Neural progenitor cell (in vitro differentiated cells): ENCODE data around the gene NRG3. TPM values are rescaled to one million over a fixed set of nuclear protein-coding genes. Genes with fewer than 3 reads are reported as not detected.

Experiments used
- DNase-seq: peaks from one replicate; pipeline ENCODE4 v3.0.0-alpha.2; 2016; ENCODE audit warnings: low spot score
- H2AFZ ChIP-seq: fragments of 200-600 bp; sonication (generic); replicated peaks from 2 replicates; pipeline ENCODE4 v1.6.1; 2016; ENCODE audit warnings: antibody characterized with exemption
- H3F3A ChIP-seq: fragments of 200-600 bp; sonication (generic); 2 replicates; pipeline ENCODE4 v1.6.1; 2016; ENCODE audit warnings: antibody characterized with exemption, low read depth
- H3K27ac ChIP-seq: fragments of 200-600 bp; sonication (generic); 2 replicates; pipeline ENCODE4 v1.5.1; 2016; ENCODE audit warnings: mild to moderate bottlenecking
- H3K27me3 ChIP-seq: fragments of 200-600 bp; sonication (generic); 2 replicates; pipeline ENCODE4 v1.6.1; 2016; ENCODE audit warnings: mild to moderate bottlenecking, moderate library complexity
- H3K36me3 ChIP-seq: fragments of 200-600 bp; sonication (generic); 2 replicates; pipeline ENCODE4 v1.5.1; 2016
- H3K4me1 ChIP-seq: fragments of 200-600 bp; sonication (generic); 2 replicates; pipeline ENCODE4 v1.6.1; 2016; ENCODE audit warnings: mixed run types
- H3K4me2 ChIP-seq: fragments of 200-600 bp; sonication (generic); 2 replicates; pipeline ENCODE4 v1.6.1; 2016
- H3K4me3 ChIP-seq: fragments of 200-600 bp; sonication (generic); 2 replicates; pipeline ENCODE4 v1.5.1; 2016
- H3K79me2 ChIP-seq: fragments of 200-600 bp; sonication (generic); 2 replicates; pipeline ENCODE4 v1.6.1; 2016; ENCODE audit warnings: low read depth
- H3K9ac ChIP-seq: fragments of 200-600 bp; sonication (generic); 2 replicates; pipeline ENCODE4 v1.6.1; 2016
- H3K9me3 ChIP-seq: fragments of 200-600 bp; sonication (generic); 2 replicates; pipeline ENCODE4 v1.5.1; 2016; ENCODE audit warnings: low read depth
- H4K20me1 ChIP-seq: fragments of 200-600 bp; sonication (generic); 2 replicates; pipeline ENCODE4 v1.6.1; 2016; ENCODE audit warnings: low read depth
- H3K27ac Mint-ChIP-seq: 3 replicates; pipeline ENCODE4 v1.8.0; 2021; ENCODE audit warnings: mixed read lengths
- H3K27me3 Mint-ChIP-seq: 2 replicates; pipeline ENCODE4 v1.8.0; 2022; ENCODE audit warnings: low read depth, mild to moderate bottlenecking, inconsistent platforms, moderate library complexity, mixed read lengths; ENCODE audit not compliant: insufficient read depth
- H3K36me3 Mint-ChIP-seq: 3 replicates; pipeline ENCODE4 v1.8.0; 2021; ENCODE audit warnings: mixed read lengths
- H3K4me1 Mint-ChIP-seq: 3 replicates; pipeline ENCODE4 v1.8.0; 2021; ENCODE audit warnings: mixed read lengths
- H3K4me3 Mint-ChIP-seq: 3 replicates; pipeline ENCODE4 v1.8.0; 2021; ENCODE audit warnings: mild to moderate bottlenecking, moderate library complexity, mixed read lengths
- H3K9me3 Mint-ChIP-seq: 3 replicates; pipeline ENCODE4 v1.8.0; 2020; ENCODE audit warnings: mixed read lengths
- EZH2 ChIP-seq: fragments of 200-600 bp; sonication (generic); IDR thresholded peaks from 2 replicates; pipeline ENCODE4 v1.6.1; 2017; ENCODE audit warnings: antibody characterized with exemption, mild to moderate bottlenecking, moderate library complexity
- EZH2phosphoT487 ChIP-seq: fragments of 200-600 bp; sonication (generic); IDR thresholded peaks from 2 replicates; pipeline ENCODE4 v1.6.1; 2017; ENCODE audit warnings: antibody characterized with exemption
- total RNA-seq: library from RNA; depleted of rRNA; stranded (reverse); fragments of >200 nt; gene quantifications from 2 replicates; pipeline ENCODE4 v1.2.3, GENCODE V29; 2015; ENCODE audit warnings: low replicate concordance
- TF ChIP-seq, protein P1 (sequence below): fragments of 200-600 bp; sonication (generic); IDR thresholded peaks from 2 replicates; pipeline ENCODE4 v1.5.1; 2017; ENCODE audit warnings: antibody characterized with exemption, mild to moderate bottlenecking

Gene NRG3
- total RNA-seq, 1 donor from 2014 or later: 1.9 TPM

- H3K36me3 Mint-ChIP-seq: peaks cover 2% of the 10 kb centered on the region
- Histone ChIP-seq H3K79me2 (no peaks in the 10 kb centered on the region), H3K9ac (no peak overlapping the region), H3K36me3 (no peaks in the 10 kb centered on the region), H4K20me1 (no peaks in the 10 kb centered on the region), H3F3A (no peaks in the 10 kb centered on the region), H3K27ac (no peak overlapping the region), H3K4me3 (no peak overlapping the region), H3K4me1 (no peaks in the 10 kb centered on the region), H3K4me2 (no peak overlapping the region), H3K9me3 (no peaks in the 10 kb centered on the region), H3K27me3 (no peaks in the 10 kb centered on the region), H2AFZ (no peak overlapping the region)
- peak overlapping the region; percentile 71 for H3K4me3 Mint-ChIP-seq
- TF ChIP-seq EZH2 (no peak), EZH2phosphoT487 (no peak)
- TF ChIP-seq, protein P1, sequence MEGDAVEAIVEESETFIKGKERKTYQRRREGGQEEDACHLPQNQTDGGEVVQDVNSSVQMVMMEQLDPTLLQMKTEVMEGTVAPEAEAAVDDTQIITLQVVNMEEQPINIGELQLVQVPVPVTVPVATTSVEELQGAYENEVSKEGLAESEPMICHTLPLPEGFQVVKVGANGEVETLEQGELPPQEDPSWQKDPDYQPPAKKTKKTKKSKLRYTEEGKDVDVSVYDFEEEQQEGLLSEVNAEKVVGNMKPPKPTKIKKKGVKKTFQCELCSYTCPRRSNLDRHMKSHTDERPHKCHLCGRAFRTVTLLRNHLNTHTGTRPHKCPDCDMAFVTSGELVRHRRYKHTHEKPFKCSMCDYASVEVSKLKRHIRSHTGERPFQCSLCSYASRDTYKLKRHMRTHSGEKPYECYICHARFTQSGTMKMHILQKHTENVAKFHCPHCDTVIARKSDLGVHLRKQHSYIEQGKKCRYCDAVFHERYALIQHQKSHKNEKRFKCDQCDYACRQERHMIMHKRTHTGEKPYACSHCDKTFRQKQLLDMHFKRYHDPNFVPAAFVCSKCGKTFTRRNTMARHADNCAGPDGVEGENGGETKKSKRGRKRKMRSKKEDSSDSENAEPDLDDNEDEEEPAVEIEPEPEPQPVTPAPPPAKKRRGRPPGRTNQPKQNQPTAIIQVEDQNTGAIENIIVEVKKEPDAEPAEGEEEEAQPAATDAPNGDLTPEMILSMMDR: no peak
- DNase-seq: peak; percentile 10
- peaks cover 51% of the 10 kb centered on the region for H3K4me1 Mint-ChIP-seq
- no peaks in the 10 kb centered on the region for H3K27me3 Mint-ChIP-seq
- peaks cover 4% of the 10 kb centered on the region for H3K9me3 Mint-ChIP-seq
- peak overlapping the region; percentile 21 for H3K27ac Mint-ChIP-seq
These were observed 697.8 kb downstream of the NRG3 start for GRCh38 chr10:82572744-82573143.

GRCh38 chr10:82574081-82574480 lies 699.1 kb downstream of the NRG3 start:
- H3F3A ChIP-seq: no peaks in the 10 kb centered on the region
- Mint-ChIP-seq H3K9me3 (peaks cover 4% of the 10 kb centered on the region), H3K36me3 (peaks cover 2% of the 10 kb centered on the region), H3K27ac (no peak overlapping the region), H3K4me3 (no peak overlapping the region), H3K4me1 (peaks cover 53% of the 10 kb centered on the region), H3K27me3 (no peaks in the 10 kb centered on the region)
- H3K9ac ChIP-seq: no peak overlapping the region
- H3K27me3 ChIP-seq: no peaks in the 10 kb centered on the region
- no peak for DNase-seq
- H3K27ac ChIP-seq: no peak overlapping the region
- no peaks in the 10 kb centered on the region for H3K36me3 ChIP-seq
- H3K4me2 ChIP-seq: no peak overlapping the region
- no peak overlapping the region for H3K4me3 ChIP-seq
- H3K9me3 ChIP-seq: no peaks in the 10 kb centered on the region
- H2AFZ ChIP-seq: no peak overlapping the region
- TF ChIP-seq EZH2phosphoT487 (no peak), EZH2 (no peak)
- TF ChIP-seq, protein P1: no peak
- no peaks in the 10 kb centered on the region for H3K79me2 ChIP-seq
- no peaks in the 10 kb centered on the region for H4K20me1 ChIP-seq
- no peaks in the 10 kb centered on the region for H3K4me1 ChIP-seq

GRCh38 chr10:82575318-82575717 lies 700.3 kb downstream of the NRG3 start:
- no peaks in the 10 kb centered on the region for H3K27me3 Mint-ChIP-seq
- no peaks in the 10 kb centered on the region for H3K36me3 ChIP-seq
- no peaks in the 10 kb centered on the region for H3K4me1 ChIP-seq
- H3K27ac ChIP-seq: no peak overlapping the region
- no peaks in the 10 kb centered on the region for H3K9me3 ChIP-seq
- no peaks in the 10 kb centered on the region for H4K20me1 ChIP-seq
- DNase-seq: no peak
- H3K27me3 ChIP-seq: no peaks in the 10 kb centered on the region
- H3K4me3 Mint-ChIP-seq: no peak overlapping the region
- H3K4me2 ChIP-seq: no peak overlapping the region
- no peak overlapping the region for H3K4me3 ChIP-seq
- H3K9me3 Mint-ChIP-seq: no peaks in the 10 kb centered on the region
- H3K27ac Mint-ChIP-seq: peak overlapping the region; percentile 2
- no peak overlapping the region for H2AFZ ChIP-seq
- no peak for TF ChIP-seq EZH2
- no peak for TF ChIP-seq EZH2phosphoT487
- TF ChIP-seq, protein P1: no peak
- H3K4me1 Mint-ChIP-seq: peaks cover 53% of the 10 kb centered on the region
- H3F3A ChIP-seq: no peaks in the 10 kb centered on the region
- H3K36me3 Mint-ChIP-seq: no peaks in the 10 kb centered on the region
- H3K9ac ChIP-seq: no peak overlapping the region
- H3K79me2 ChIP-seq: no peaks in the 10 kb centered on the region

DNA sequence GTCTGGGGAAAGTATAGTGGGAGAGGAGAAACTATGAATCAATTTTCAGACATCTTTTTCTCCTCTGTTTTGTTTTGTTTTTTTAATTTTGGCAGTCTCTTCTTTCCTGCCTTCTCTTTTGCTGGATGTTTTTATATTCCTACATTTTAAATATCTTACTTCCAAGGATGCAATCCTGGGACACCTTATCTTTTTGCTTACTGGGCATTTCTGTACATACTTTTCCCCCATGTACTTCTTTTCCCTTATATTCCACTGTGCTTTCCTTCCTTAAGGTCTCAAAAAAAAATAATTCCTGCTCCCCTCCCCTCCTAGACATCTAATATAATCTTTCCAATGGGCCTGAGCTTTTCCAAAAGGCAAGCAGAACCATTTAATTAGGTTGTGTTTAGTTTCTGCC lies 701.1 kb downstream of the NRG3 start:
- Mint-ChIP-seq H3K4me3 (no peak overlapping the region), H3K27me3 (no peaks in the 10 kb centered on the region), H3K4me1 (peaks cover 53% of the 10 kb centered on the region), H3K9me3 (no peaks in the 10 kb centered on the region), H3K27ac (no peak overlapping the region), H3K36me3 (no peaks in the 10 kb centered on the region)
- H3K4me1 ChIP-seq: no peaks in the 10 kb centered on the region
- H3K4me2 ChIP-seq: no peak overlapping the region
- no peak for DNase-seq
- TF ChIP-seq, protein P1: no peak
- TF ChIP-seq EZH2 (no peak), EZH2phosphoT487 (no peak)
- no peaks in the 10 kb centered on the region for H3K36me3 ChIP-seq
- no peaks in the 10 kb centered on the region for H3K27me3 ChIP-seq
- H3K4me3 ChIP-seq: no peak overlapping the region
- H3K79me2 ChIP-seq: no peaks in the 10 kb centered on the region
- H4K20me1 ChIP-seq: no peaks in the 10 kb centered on the region
- no peaks in the 10 kb centered on the region for H3F3A ChIP-seq
- H3K9me3 ChIP-seq: no peaks in the 10 kb centered on the region
- H2AFZ ChIP-seq: no peak overlapping the region
- H3K27ac ChIP-seq: no peak overlapping the region
- H3K9ac ChIP-seq: no peak overlapping the region
